Measurements from ENCODE around the gene CFAP74.

The CFAP74 gene

GRCh38 chr1:2003541-2004131, at the start of gene CFAP74:
TSS of gene CFAP74 (minus strand) at chr1:2003786. CDS start at chr1:1990956, 12,830 bp downstream.
- DNase-seq (ENCODE audit: low read depth in 2 of 2, low spot score in 1 of 2), result no peak

- DNase-seq (ENCODE audit: low read depth in 2 of 2, low spot score in 1 of 2), result no peak
Measured at GRCh38 chr1:2053217-2053616, 49.6 kb upstream of the CFAP74 start.

GRCh38 chr1:2052756-2053155, 49.2 kb upstream of the CFAP74 start:
- DNase-seq (ENCODE audit: low read depth in 2 of 2, low spot score in 1 of 2), result no peak

- no peak for DNase-seq (ENCODE audit: low read depth in 2 of 2, low spot score in 1 of 2)
Measured at GRCh38 chr1:2052054-2052679, 48.6 kb upstream of the CFAP74 start.

- no peak for DNase-seq (ENCODE audit: low read depth in 2 of 2, low spot score in 1 of 2)
Measured at GRCh38 chr1:2050793-2051682, 47.5 kb upstream of the CFAP74 start.

GRCh38 chr1:2050461-2050792, 46.8 kb upstream of the CFAP74 start:
- DNase-seq (ENCODE audit: low read depth in 2 of 2, low spot score in 1 of 2), result no peak

GRCh38 chr1:2049718-2050431, 46.3 kb upstream of the CFAP74 start, which contains the start of gene PRKCZ:
TSS of gene PRKCZ (plus strand) at chr1:2050411. CDS start at chr1:2050631, 220 bp downstream.
- DNase-seq (ENCODE audit: low read depth in 2 of 2, low spot score in 1 of 2), result peak; percentile 82 to 92

GRCh38 chr1:2049225-2049717, 45.7 kb upstream of the CFAP74 start:
- DNase-seq (ENCODE audit: low read depth in 2 of 2, low spot score in 1 of 2), result no peak

GRCh38 chr1:2047749-2048729, 44.5 kb upstream of the CFAP74 start:
- no peak for DNase-seq (ENCODE audit: low read depth in 2 of 2, low spot score in 1 of 2)

GRCh38 chr1:2046953-2047748, 43.6 kb upstream of the CFAP74 start:
- DNase-seq (ENCODE audit: low read depth in 2 of 2, low spot score in 1 of 2), result no peak

- DNase-seq (ENCODE audit: low read depth in 2 of 2, low spot score in 1 of 2), result no peak
Measured at GRCh38 chr1:2046174-2046917, 42.8 kb upstream of the CFAP74 start.

- DNase-seq (ENCODE audit: low read depth in 2 of 2, low spot score in 1 of 2), result no peak
Measured at GRCh38 chr1:2045468-2046173, 42.0 kb upstream of the CFAP74 start.

- DNase-seq (ENCODE audit: low read depth in 2 of 2, low spot score in 1 of 2), result peak; percentile 55 to 57
Measured at GRCh38 chr1:2044510-2045319, 41.1 kb upstream of the CFAP74 start.

- DNase-seq (ENCODE audit: low read depth in 2 of 2, low spot score in 1 of 2), result no peak
Measured at GRCh38 chr1:2043886-2044285, 40.3 kb upstream of the CFAP74 start.

- DNase-seq (ENCODE audit: low read depth in 2 of 2, low spot score in 1 of 2), result no peak
Measured at GRCh38 chr1:2042830-2043773, 39.5 kb upstream of the CFAP74 start.

- DNase-seq (ENCODE audit: low read depth in 2 of 2, low spot score in 1 of 2), result no peak
Measured at GRCh38 chr1:2041887-2042286, 38.3 kb upstream of the CFAP74 start.
